ENCODE measurements around the gene RNF5. TPM values are rescaled to one million over a fixed set of nuclear protein-coding genes. Genes with fewer than 3 reads are reported as not detected.
A peak's percentile ranks its signal among the peaks of the same experiment; 100 is the strongest.

The RNF5 gene
- total and polyA plus RNA-seq, 9 of the 15 experiments (the other 6 are each of a cell fraction or from before 2014, with no cell fraction given), result 62.2 to 245 (median 129) TPM

DNA sequence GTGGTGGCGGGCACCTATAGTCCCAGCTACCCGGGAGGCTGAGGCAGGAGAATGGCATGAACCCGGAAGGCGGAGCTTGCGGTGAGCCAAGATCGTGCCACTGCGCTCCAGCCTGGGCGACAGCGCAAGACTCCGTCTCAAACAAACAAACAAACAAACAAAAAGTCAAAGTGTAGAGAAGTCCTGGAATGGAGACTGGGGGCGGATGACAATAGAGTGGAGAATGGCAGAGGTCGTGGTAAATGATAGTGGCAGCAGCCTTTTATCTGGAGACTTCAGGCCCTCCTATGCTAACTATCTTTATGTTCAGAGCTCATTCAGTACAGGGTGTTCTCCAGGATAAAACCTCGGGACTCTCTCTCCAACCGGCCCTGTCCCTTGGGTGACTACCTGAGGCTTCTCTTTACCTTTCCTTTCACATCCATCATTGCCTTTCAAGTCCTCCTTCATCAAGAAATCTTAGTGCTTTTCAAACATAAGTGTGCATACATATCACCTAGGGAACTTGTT, 46.7 kb upstream of the RNF5 start (continued):
- TF ChIP-seq CAMTA2 (CRISPR knock-in tag; conservative IDR thresholded peaks at IDR 0.05), result no peak
- 0 out of 2 replicates have a peak, but pooled peaks have one; percentile 62 for TF ChIP-seq ZNF707 (CRISPR knock-in tag; conservative IDR thresholded peaks at IDR 0.05)
- TF ChIP-seq MAFG (tag; conservative IDR thresholded peaks at IDR 0.05), result no peak
- peak; percentile 99 for TF ChIP-seq CBFA2T2 (conservative IDR thresholded peaks at IDR 0.05)
- peak; percentile 86 to 93; a peak in 3 of 4 replicates for TF ChIP-seq HDAC1 (IDR thresholded peaks at IDR 0.05)
- TF ChIP-seq ZKSCAN8 (CRISPR knock-in tag; IDR thresholded peaks at IDR 0.05), result no peak; the same call in 1 of the 2 replicates
- TF ChIP-seq TEAD1 (CRISPR knock-in tag; IDR thresholded peaks at IDR 0.05), result peak in 1 of 2 experiments; percentile 90; a peak in 3 of 4 replicates
- TF ChIP-seq POLR2AphosphoS5 (IDR thresholded peaks at IDR 0.05; ENCODE audit: control insufficient read depth, insufficient read depth, low read depth, low read length), result peak; percentile 99
- peak; percentile 96 for TF ChIP-seq BCOR (IDR thresholded peaks at IDR 0.05)
- no peak for TF ChIP-seq PCBP2 (IDR thresholded peaks at IDR 0.05; ENCODE audit: low read depth, low read length, poor library complexity, severe bottlenecking)
- TF ChIP-seq, protein P1, sequence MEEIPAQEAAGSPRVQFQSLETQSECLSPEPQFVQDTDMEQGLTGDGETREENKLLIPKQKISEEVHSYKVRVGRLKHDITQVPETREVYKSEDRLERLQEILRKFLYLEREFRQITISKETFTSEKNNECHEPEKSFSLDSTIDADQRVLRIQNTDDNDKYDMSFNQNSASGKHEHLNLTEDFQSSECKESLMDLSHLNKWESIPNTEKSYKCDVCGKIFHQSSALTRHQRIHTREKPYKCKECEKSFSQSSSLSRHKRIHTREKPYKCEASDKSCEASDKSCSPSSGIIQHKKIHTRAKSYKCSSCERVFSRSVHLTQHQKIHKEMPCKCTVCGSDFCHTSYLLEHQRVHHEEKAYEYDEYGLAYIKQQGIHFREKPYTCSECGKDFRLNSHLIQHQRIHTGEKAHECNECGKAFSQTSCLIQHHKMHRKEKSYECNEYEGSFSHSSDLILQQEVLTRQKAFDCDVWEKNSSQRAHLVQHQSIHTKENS (CRISPR knock-in tag; IDR thresholded peaks at IDR 0.05), result no peak
- TF ChIP-seq CSDE1 (IDR thresholded peaks at IDR 0.05), result 0 out of 4 replicates have a peak, but pooled peaks of 1 of the 2 experiments have one; percentile 24
- no peak for TF ChIP-seq SIN3B (IDR thresholded peaks at IDR 0.05; ENCODE audit: low read depth)
- TF ChIP-seq, protein P2, sequence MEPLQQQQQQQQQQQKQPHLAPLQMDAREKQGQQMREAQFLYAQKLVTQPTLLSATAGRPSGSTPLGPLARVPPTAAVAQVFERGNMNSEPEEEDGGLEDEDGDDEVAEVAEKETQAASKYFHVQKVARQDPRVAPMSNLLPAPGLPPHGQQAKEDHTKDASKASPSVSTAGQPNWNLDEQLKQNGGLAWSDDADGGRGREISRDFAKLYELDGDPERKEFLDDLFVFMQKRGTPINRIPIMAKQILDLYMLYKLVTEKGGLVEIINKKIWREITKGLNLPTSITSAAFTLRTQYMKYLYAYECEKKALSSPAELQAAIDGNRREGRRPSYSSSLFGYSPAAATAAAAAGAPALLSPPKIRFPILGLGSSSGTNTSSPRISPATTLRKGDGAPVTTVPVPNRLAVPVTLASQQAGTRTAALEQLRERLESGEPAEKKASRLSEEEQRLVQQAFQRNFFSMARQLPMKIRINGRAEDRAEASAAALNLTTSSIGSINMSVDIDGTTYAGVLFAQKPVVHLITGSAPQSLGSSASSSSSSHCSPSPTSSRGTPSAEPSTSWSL (CRISPR knock-in tag; IDR thresholded peaks at IDR 0.05; ENCODE audit: borderline replicate concordance), result no peak
- TF ChIP-seq ZNF24 (IDR thresholded peaks at IDR 0.05), result peak; percentile 60; the same call in 1 of the 2 replicates
- TF ChIP-seq ZFP1 (CRISPR knock-in tag; IDR thresholded peaks at IDR 0.05), result peak; percentile 47; the same call in 1 of the 2 replicates
- TF ChIP-seq RBBP5 (IDR thresholded peaks at IDR 0.05; ENCODE audit: borderline replicate concordance, insufficient read depth, low read length, poor library complexity, severe bottlenecking), result peak; percentile 48
- no peak for TF ChIP-seq RFX7 (CRISPR knock-in tag; IDR thresholded peaks at IDR 0.05)
- peak; percentile 80 for TF ChIP-seq ZNF274 (IDR thresholded peaks at IDR 0.05; ENCODE audit: borderline replicate concordance, low read depth, low read length)
- TF ChIP-seq ZNF134 (CRISPR knock-in tag; conservative IDR thresholded peaks at IDR 0.05), result 0 out of 2 replicates have a peak, but pooled peaks have one; percentile 16
- peak; percentile 82; the same call in 1 of the 2 replicates for TF ChIP-seq EZH2 (IDR thresholded peaks at IDR 0.05; ENCODE audit: borderline replicate concordance, low read depth, low read length)
- TF ChIP-seq ZNF121 (CRISPR knock-in tag; conservative IDR thresholded peaks at IDR 0.05), result no peak
- peak; percentile 41; the same call in 1 of the 2 replicates for TF ChIP-seq HIVEP1 (CRISPR knock-in tag; IDR thresholded peaks at IDR 0.05)
- TF ChIP-seq MYNN (IDR thresholded peaks at IDR 0.05), result peak; percentile 91
- TF ChIP-seq MYNN (CRISPR knock-in tag; IDR thresholded peaks at IDR 0.05), result no peak
- peak; percentile 68; the same call in 1 of the 2 replicates for TF ChIP-seq NR2C1 (IDR thresholded peaks at IDR 0.05)
- TF ChIP-seq NR2C1 (tag; IDR thresholded peaks at IDR 0.05), result peak; percentile 78
- TF ChIP-seq ZNF764 (CRISPR knock-in tag; IDR thresholded peaks at IDR 0.05; ENCODE audit: low read depth), result no peak
- TF ChIP-seq TAF9B (IDR thresholded peaks at IDR 0.05; ENCODE audit: partially characterized antibody), result no peak
- no peak for TF ChIP-seq PTRF (tag; IDR thresholded peaks at IDR 0.05)
- no peak for TF ChIP-seq GABPB2 (CRISPR knock-in tag; conservative IDR thresholded peaks at IDR 0.05)

Data from K562 (cell line).